Fibroblast of mammary gland (primary cell): ENCODE measurements around the gene RGS14.

ENCODE experiments used
- DNase-seq: peaks from one replicate; pipeline ENCODE4 v3.0.0-alpha.2; 2010; ENCODE audit warnings: low read depth
- H3K4me3 ChIP-seq: 2 replicates; pipeline ENCODE4 v1.5.1; 2011; ENCODE audit warnings: low read depth, mild to moderate bottlenecking, low read length, moderate library complexity; ENCODE audit not compliant: control insufficient read depth
- TF ChIP-seq, protein P1 (sequence below): conservative IDR thresholded peaks from 2 replicates; pipeline ENCODE4 v1.5.1; 2011; ENCODE audit warnings: low read depth, low read length, inconsistent platforms; ENCODE audit not compliant: control insufficient read depth, insufficient read depth

Gene RGS14

DNA sequence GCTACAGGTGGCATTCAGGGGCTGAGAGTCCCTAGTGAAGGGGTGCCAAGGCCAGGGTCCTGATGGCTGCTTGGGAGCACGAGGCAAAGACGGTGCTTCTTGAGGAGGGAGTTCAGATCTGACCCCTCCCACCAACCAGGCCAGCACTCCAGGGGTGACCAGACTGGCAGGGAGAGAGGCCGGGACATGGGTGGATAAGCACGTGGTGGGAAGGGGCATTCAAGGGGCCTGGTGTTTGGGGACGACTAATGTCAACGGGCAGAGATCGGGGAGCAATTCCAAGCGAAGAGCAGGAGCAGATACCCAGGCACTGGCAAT lies 4.5 kb downstream of the RGS14 start:
- no peak overlapping the region for H3K4me3 ChIP-seq
- no peak for DNase-seq
- TF ChIP-seq, protein P1, sequence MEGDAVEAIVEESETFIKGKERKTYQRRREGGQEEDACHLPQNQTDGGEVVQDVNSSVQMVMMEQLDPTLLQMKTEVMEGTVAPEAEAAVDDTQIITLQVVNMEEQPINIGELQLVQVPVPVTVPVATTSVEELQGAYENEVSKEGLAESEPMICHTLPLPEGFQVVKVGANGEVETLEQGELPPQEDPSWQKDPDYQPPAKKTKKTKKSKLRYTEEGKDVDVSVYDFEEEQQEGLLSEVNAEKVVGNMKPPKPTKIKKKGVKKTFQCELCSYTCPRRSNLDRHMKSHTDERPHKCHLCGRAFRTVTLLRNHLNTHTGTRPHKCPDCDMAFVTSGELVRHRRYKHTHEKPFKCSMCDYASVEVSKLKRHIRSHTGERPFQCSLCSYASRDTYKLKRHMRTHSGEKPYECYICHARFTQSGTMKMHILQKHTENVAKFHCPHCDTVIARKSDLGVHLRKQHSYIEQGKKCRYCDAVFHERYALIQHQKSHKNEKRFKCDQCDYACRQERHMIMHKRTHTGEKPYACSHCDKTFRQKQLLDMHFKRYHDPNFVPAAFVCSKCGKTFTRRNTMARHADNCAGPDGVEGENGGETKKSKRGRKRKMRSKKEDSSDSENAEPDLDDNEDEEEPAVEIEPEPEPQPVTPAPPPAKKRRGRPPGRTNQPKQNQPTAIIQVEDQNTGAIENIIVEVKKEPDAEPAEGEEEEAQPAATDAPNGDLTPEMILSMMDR = no peak

DNA sequence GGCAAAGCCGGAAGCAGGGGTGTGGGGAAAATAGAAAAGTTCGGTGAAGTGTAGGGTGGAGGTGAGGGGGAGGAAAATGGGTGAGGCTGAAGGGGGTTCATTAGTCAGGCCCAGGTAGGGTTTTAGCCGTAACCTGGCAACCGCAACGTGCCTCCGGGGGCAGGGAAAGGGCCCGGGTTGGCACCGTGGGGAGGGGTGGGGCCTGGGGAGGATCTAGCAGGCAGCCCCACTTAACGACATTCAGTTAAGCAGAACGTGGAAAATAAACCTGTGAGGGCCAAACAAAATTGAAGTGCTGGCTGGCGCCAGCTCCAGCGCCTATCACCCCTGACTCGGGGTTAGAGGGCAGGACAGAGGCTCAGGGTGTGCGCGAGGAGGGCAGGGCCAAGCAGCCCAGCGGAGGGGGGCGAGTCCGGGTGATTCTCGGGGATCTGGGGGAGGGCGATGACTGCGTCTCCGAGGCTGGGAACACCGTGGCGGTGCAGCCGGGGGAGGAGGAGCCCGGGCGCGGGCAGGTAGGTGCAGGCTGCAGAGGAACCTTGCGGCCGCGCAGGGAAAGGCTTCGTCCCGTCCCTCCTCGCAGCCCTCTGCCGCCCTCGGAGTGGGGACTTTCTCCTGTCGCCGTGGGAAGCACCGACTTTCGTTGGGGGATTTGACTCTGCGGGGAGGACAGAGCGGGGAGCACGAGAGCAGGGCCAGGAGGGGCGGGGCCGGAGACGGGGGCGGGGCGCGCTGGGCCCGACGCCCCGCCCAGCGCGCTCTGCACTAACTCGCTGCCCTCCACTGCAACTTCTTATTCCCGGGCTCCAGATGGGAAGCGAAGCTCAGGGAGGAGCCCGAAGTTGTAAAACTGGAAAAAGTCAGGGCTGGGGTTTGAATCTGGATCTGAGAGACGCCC lies 5.1 kb downstream of the RGS14 start:
- TF ChIP-seq, protein P1 = no peak
- no peak for DNase-seq

DNA sequence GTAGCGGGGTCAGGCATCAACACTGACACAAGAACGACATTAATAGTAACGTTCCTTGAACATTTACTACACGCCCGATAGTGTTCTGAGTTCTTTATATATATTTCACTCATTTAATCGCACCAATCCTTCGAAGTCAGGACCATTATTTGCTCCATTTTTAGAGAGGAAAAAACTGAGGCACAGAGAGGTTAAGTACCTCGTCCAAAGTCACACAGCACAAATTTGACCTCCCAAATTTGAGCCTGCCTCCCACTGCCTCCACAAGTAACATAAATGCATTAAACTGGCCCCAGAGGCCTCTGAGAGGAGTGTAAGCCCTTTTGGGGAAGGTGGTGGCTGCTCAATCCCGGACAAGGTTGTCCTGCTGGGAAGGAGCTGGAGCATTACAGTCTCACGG lies 5.8 kb downstream of the RGS14 start:
- TF ChIP-seq, protein P1 = no peak
- H3K4me3 ChIP-seq = peak overlapping the region; percentile 9
- DNase-seq = no peak

More for the DNA sequence above, 5.1 kb downstream of the RGS14 start:
- H3K4me3 ChIP-seq = peak overlapping the region; percentile 40

DNA sequence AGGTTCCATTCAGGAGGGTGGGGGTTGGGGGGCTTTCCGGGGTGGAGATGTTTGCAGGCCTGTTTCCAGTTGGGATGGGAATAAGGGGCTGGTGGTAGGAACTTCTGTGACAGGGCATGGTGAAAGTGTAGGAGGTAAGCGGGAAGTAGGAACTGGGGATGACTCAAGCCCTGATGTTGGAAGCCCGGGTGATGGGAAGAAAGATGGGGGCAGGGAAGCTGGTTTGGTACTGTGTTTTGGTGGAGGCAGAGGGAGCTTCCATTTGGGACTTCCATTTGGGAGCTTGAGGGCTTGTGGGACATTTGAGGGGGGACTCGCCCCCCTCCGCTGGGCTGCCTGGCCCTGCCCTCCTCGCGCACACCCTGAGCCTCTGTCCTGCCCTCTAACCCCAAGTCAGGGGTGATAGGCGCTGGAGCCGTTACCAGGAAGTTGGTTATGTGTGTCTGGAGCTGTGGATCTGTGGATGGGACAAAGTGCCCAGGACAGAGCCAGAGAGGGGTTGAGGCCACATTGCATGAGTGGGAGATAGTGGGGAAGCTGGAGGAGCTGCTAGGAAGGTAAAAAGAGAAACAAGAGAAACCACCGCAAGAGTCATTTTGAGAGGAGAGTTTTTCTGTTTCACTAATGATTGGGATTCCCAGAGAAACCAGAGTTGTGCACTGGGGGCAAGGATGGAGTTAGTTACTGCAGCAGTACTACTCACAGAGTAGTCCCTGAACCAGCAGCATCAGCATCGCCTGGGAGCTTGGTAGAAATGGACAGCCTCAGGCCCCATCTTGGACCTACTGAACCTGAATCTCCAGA lies 6.6 kb downstream of the RGS14 start:
- TF ChIP-seq, protein P1 = no peak

DNA sequence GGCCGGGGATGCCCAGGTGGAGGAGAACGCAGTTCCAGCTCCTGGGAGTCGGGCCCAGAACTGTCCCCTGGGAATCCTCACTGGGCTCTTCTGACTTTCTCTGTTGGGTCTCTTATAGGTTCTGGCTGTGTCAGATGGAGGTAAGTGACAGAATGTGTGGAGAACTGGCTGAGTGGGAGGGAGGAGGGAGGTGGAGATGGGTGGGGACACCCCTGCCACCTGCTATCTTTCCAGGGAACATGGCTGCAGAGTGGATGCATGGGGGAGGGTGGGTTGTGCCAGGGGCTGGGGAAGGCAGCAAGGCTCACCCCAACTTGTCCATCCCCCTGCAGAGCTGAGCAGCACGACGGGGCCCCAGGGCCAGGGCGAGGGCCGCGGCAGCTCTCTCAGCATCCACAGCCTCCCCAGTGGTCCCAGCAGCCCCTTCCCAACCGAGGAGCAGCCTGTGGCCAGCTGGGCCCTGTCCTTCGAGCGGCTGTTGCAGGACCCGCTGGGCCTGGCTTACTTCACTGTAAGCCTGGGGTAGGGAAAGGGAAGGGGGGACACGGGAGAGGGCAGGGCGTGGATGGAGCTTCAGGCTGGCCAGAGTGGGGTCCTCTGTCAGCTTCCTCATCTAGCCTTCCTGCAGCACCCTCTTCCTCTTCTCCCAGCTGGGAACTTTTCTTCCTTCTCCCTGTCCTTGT lies 8.3 kb downstream of the RGS14 start:
- H3K4me3 ChIP-seq = no peak overlapping the region
- TF ChIP-seq, protein P1 = no peak
- DNase-seq = no peak

More for the DNA sequence above, 6.6 kb downstream of the RGS14 start:
- no peak overlapping the region for H3K4me3 ChIP-seq
- DNase-seq = peak; percentile 41

DNA sequence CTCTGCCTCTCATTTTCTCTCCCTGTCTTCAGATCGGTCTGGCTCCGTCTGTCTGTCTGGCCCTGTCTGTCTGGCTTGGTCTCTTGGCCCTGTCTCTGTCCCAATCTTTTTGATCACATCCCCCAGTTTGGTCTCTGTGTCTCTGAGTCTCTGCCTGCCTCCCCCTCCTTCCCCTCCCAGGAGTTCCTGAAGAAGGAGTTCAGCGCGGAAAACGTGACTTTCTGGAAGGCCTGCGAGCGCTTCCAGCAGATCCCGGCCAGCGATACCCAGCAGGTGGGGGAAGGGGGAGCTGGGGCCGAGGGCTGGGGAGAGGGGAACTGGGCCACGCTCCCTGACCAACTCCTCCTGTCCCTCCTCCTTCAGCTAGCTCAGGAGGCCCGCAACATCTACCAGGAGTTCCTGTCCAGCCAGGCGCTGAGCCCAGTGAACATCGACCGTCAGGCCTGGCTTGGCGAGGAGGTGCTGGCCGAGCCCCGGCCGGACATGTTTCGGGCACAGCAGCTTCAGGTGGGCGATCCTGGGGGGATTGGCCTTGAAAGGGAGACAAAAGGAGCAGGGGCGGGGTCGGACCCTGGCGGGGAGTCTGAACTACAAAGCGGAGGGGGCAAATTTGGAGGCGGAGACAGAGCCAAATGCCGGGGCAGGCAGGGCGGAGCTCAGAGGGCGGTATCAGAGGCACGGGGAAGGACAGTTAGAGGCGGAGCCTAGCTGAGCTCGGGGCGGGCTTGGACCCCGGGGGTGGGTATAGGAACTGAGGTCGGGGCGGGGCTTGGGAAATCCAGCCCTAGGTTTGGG lies 9.0 kb downstream of the RGS14 start:
- H3K4me3 ChIP-seq = peak overlapping the region; percentile 42
- TF ChIP-seq, protein P1 = no peak
- DNase-seq = peak; percentile 73
